CD14-positive monocyte (primary cell): ENCODE measurements around the gene APC. TPM values are rescaled to one million over a fixed set of nuclear protein-coding genes. Genes with fewer than 3 reads are reported as not detected.

Experiments
- DNase-seq, 3 donors: peaks; one replicate each; pipeline ENCODE4 v3.0.0-alpha.2; 2011 to 2022
- H2AFZ ChIP-seq: 2 replicates; pipeline ENCODE4 v1.6.0; 2012; ENCODE audit warnings: mild to moderate bottlenecking, low read depth, low read length, inconsistent platforms; ENCODE audit not compliant: insufficient read depth, poor library complexity, severe bottlenecking
- H3K27ac ChIP-seq, 2 donors: 1 replicate in 1 of 2; 2 replicates in 1 of 2; pipeline ENCODE4 v1.5.1; 2012 to 2013; ENCODE audit warnings: low read length in 2 of 2, control low read depth in 1 of 2, inconsistent platforms in 1 of 2, low read depth in 1 of 2, mild to moderate bottlenecking in 1 of 2
- H3K27me3 ChIP-seq, 2 donors: one replicate each; pipeline versions ENCODE4 v1.6.0 to v1.6.1; 2011 to 2013; ENCODE audit warnings: low read length in 2 of 2; ENCODE audit not compliant: control insufficient read depth in 2 of 2, insufficient read depth in 2 of 2
- H3K36me3 ChIP-seq, 2 donors: replicated peaks in 1 of 2; 1 replicate in 1 of 2; 2 replicates in 1 of 2; pipeline versions ENCODE4 v1.5.1 to v1.6.1; 2012 to 2013; ENCODE audit warnings: low read length in 2 of 2, control low read depth in 1 of 2, inconsistent platforms in 1 of 2, mild to moderate bottlenecking in 1 of 2; ENCODE audit not compliant: insufficient read depth in 2 of 2, control insufficient read depth in 1 of 2
- H3K4me1 ChIP-seq, 2 donors: 1 replicate in 1 of 2; 2 replicates in 1 of 2; pipeline versions ENCODE4 v1.5.1 to v1.6.1; 2012 to 2013; ENCODE audit warnings: low read length in 2 of 2, control low read depth in 1 of 2, inconsistent platforms in 1 of 2, mild to moderate bottlenecking in 1 of 2, moderate library complexity in 1 of 2; ENCODE audit not compliant: insufficient read depth in 2 of 2, control insufficient read depth in 1 of 2
- H3K4me2 ChIP-seq: replicated peaks from 2 replicates; pipeline ENCODE3; 2012; ENCODE audit warnings: low read length, moderate library complexity, mild to moderate bottlenecking; ENCODE audit not compliant: poor library complexity, severe bottlenecking; ENCODE audit errors: extremely low read depth
- H3K4me3 ChIP-seq, 3 experiments: fragments of 200-600 bp in 1 of 3; sonication (generic) in 1 of 3; replicated peaks in 1 of 3; 1 replicate in 2 of 3; 2 replicates in 1 of 3; pipeline ENCODE4 v1.5.1; 2011 to 2013; ENCODE audit warnings: low read length in 3 of 3, mild to moderate bottlenecking in 3 of 3, control low read depth in 2 of 3, low read depth in 2 of 3, inconsistent platforms in 1 of 3, moderate library complexity in 1 of 3
- H3K79me2 ChIP-seq: 2 replicates; pipeline ENCODE4 v1.6.0; 2012; ENCODE audit warnings: mild to moderate bottlenecking, control low read depth, inconsistent platforms, low read length, moderate library complexity; ENCODE audit not compliant: insufficient read depth
- H3K9ac ChIP-seq: 2 replicates; pipeline ENCODE4 v1.6.0; 2017; ENCODE audit warnings: low read length, mild to moderate bottlenecking; ENCODE audit not compliant: insufficient read depth, poor library complexity, severe bottlenecking
- H3K9me3 ChIP-seq, 2 donors: replicated peaks in 1 of 2; 1 replicate in 1 of 2; 2 replicates in 1 of 2; pipeline versions ENCODE4 v1.5.1 to v1.6.1; 2012 to 2013; ENCODE audit warnings: low read length in 2 of 2, control low read depth in 1 of 2; ENCODE audit not compliant: control insufficient read depth in 1 of 2, insufficient read depth in 1 of 2
- H4K20me1 ChIP-seq: 2 replicates; pipeline ENCODE4 v1.6.0; 2012; ENCODE audit warnings: mild to moderate bottlenecking, low read length, control low read depth, moderate library complexity; ENCODE audit not compliant: insufficient read depth
- H3K27ac Mint-ChIP-seq, 7 donors: one replicate each; pipeline ENCODE4 v1.8.0; 2020; ENCODE audit warnings: mild to moderate bottlenecking in 7 of 7, mixed read lengths in 7 of 7, moderate library complexity in 6 of 7, inconsistent platforms in 2 of 7
- H3K27me3 Mint-ChIP-seq, 3 donors: one replicate each; pipeline ENCODE4 v1.8.0; 2021 to 2022; ENCODE audit warnings: low read depth in 3 of 3, mild to moderate bottlenecking in 3 of 3, mixed read lengths in 3 of 3, moderate library complexity in 3 of 3, inconsistent platforms in 1 of 3
- H3K36me3 Mint-ChIP-seq, 2 donors: one replicate each; pipeline ENCODE4 v1.8.0; 2020; ENCODE audit warnings: mixed read lengths in 2 of 2, inconsistent platforms in 1 of 2, mild to moderate bottlenecking in 1 of 2
- H3K4me1 Mint-ChIP-seq: one replicate; pipeline ENCODE4 v1.8.0; 2020; ENCODE audit warnings: mild to moderate bottlenecking, mixed read lengths
- H3K4me3 Mint-ChIP-seq, 2 donors: one replicate each; pipeline ENCODE4 v1.8.0; 2020; ENCODE audit warnings: mild to moderate bottlenecking in 2 of 2, mixed read lengths in 2 of 2, moderate library complexity in 1 of 2
- H3K9me3 Mint-ChIP-seq, 7 donors: one replicate each; pipeline ENCODE4 v1.8.0; 2020 to 2022; ENCODE audit warnings: mixed read lengths in 7 of 7, mild to moderate bottlenecking in 6 of 7, moderate library complexity in 6 of 7, inconsistent platforms in 2 of 7
- WGBS: methylation state at CpG from one replicate; pipeline ENCODE4 v1.1.5; 2013; ENCODE audit warnings: missing lambda C conversion rate; ENCODE audit not compliant: insufficient coverage; 5-methylcytosine and 5-hydroxymethylcytosine counted together
- intact Hi-C, 2 donors: fragments of 100-400 bp; cut with micrococcal nuclease; formaldehyde crosslinking; loops; one replicate each; pipeline versions ENCODE4 v1.15.0 to v1.15.1; 2023
- polyA plus RNA-seq, 3 donors: library from polyadenylated mRNA; depleted of rRNA in 1 of 3; unstranded in 2 of 3; stranded (reverse) in 1 of 3; fragments of 300-500 nt in 2 of 3; fragments of >200 nt in 1 of 3; fragmentation: Illumina TruSeq in 2 of 3; gene quantifications; 1 replicate in 2 of 3; 2 replicates in 1 of 3; pipeline ENCODE4 v1.2.3, GENCODE V29; 2012 to 2021
- TF ChIP-seq, protein P1 (sequence below): fragments of 200-600 bp; IDR thresholded peaks from one replicate; pipeline ENCODE4 v1.8.0; 2022; ENCODE audit warnings: antibody characterized with exemption, mild to moderate bottlenecking

Gene APC
- polyA plus RNA-seq, 3 donors, result 6.5 to 13.6 (median 9.0) TPM

GRCh38 chr5:112822456-112822855 lies 84.8 kb downstream of the APC start:
- peaks cover 63 to 94% of the 10 kb centered on the region in 2 donors for H3K36me3 ChIP-seq

DNA sequence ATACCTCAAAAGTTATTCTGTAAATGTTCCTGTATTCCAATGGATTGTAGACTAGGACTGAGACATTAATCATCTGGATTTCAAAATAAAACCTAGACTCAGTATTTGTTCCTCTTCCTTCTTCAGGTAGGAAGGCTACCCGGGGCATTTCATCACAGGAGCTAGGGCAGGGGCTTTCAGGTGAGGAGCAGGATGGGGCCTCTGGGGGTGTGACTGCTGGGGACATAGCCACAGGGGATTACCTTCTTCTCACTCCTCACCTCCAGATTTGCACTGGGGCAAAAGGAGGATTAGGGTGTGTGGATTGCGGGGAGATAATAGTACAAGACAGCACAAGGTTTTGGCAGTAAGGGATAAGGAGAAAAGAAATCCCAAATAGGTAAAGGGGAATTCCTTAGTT lies 85.5 kb downstream of the APC start:
- Histone ChIP-seq H3K27ac (no peak overlapping the region), H3K4me1 (no peaks in the 10 kb centered on the region), H4K20me1 (no peaks in the 10 kb centered on the region), H3K36me3 (peaks cover 65 to 94% of the 10 kb centered on the region in 2 donors), H3K4me3 (no peak overlapping the region), H3K9ac (no peak overlapping the region), H3K79me2 (no peaks in the 10 kb centered on the region), H3K4me2 (no peak overlapping the region), H3K27me3 (no peaks in the 10 kb centered on the region), H2AFZ (no peak overlapping the region), H3K9me3 (no peaks in the 10 kb centered on the region)
- intact Hi-C loops, result no loop called here
- TF ChIP-seq, protein P1, sequence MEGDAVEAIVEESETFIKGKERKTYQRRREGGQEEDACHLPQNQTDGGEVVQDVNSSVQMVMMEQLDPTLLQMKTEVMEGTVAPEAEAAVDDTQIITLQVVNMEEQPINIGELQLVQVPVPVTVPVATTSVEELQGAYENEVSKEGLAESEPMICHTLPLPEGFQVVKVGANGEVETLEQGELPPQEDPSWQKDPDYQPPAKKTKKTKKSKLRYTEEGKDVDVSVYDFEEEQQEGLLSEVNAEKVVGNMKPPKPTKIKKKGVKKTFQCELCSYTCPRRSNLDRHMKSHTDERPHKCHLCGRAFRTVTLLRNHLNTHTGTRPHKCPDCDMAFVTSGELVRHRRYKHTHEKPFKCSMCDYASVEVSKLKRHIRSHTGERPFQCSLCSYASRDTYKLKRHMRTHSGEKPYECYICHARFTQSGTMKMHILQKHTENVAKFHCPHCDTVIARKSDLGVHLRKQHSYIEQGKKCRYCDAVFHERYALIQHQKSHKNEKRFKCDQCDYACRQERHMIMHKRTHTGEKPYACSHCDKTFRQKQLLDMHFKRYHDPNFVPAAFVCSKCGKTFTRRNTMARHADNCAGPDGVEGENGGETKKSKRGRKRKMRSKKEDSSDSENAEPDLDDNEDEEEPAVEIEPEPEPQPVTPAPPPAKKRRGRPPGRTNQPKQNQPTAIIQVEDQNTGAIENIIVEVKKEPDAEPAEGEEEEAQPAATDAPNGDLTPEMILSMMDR, result no peak
- H3K9me3 Mint-ChIP-seq, result no peaks in the 10 kb centered on the region
- H3K36me3 Mint-ChIP-seq, result peaks cover 74 to 88% of the 10 kb centered on the region in 2 donors
- H3K27ac Mint-ChIP-seq, result peak overlapping the region in 4 of 7 donors; percentile 22 to 62 (median 35)
- no peaks in the 10 kb centered on the region for H3K27me3 Mint-ChIP-seq
- no CpG with 5 or more reads among the region's 2 CpGs for WGBS
- no peak overlapping the region for H3K4me3 Mint-ChIP-seq
- no peaks in the 10 kb centered on the region for H3K4me1 Mint-ChIP-seq
- no peak for DNase-seq

More at GRCh38 chr5:112822456-112822855, 84.8 kb downstream of the APC start:
- no peaks in the 10 kb centered on the region for H3K27me3 Mint-ChIP-seq
- Histone ChIP-seq H4K20me1 (no peaks in the 10 kb centered on the region), H3K27me3 (no peaks in the 10 kb centered on the region), H3K79me2 (no peaks in the 10 kb centered on the region), H3K4me1 (no peaks in the 10 kb centered on the region), H3K4me3 (no peak overlapping the region), H2AFZ (no peak overlapping the region), H3K9ac (no peak overlapping the region), H3K9me3 (no peaks in the 10 kb centered on the region), H3K4me2 (no peak overlapping the region), H3K27ac (no peak overlapping the region)
- TF ChIP-seq, protein P1, result no peak
- peaks cover 70 to 82% of the 10 kb centered on the region in 2 donors for H3K36me3 Mint-ChIP-seq
- H3K4me1 Mint-ChIP-seq, result no peaks in the 10 kb centered on the region
- H3K4me3 Mint-ChIP-seq, result no peak overlapping the region
- no peak overlapping the region for H3K27ac Mint-ChIP-seq
- intact Hi-C loops, result no loop called here
- 67% methylated on average over 3 of the region's 4 CpGs for WGBS
- DNase-seq, result no peak
- no peaks in the 10 kb centered on the region for H3K9me3 Mint-ChIP-seq
